H1 (cell line): ENCODE results near the gene LHB. TPM values are rescaled to one million over a fixed set of nuclear protein-coding genes. Genes with fewer than 3 reads are reported as not detected.

Experiments
- BACH1 ChIP-seq: IDR thresholded peaks from 2 replicates; pipeline ENCODE4 v1.6.1; 2012; ENCODE audit warnings: low read length, improper control_type of control experiment
- polyA plus RNA-seq, 7 experiments: library from polyadenylated mRNA; depleted of rRNA in 3 of 7; stranded (reverse) in 5 of 7; unstranded in 2 of 7; fragments of >200 nt in 5 of 7; fragments of 200-250 nt in 2 of 7; gene quantifications; 1 replicate in 5 of 7; 2 replicates in 1 of 7; 4 replicates in 1 of 7; pipeline versions ENCODE4 v1.2.1 to v1.2.3, GENCODE V29; 2011 to 2013; ENCODE audit warnings: missing spikeins in 2 of 7, mixed read lengths in 2 of 7
- total RNA-seq: library from RNA; stranded (reverse); fragmentation: NEBNext Ultra II Directional; extraction: Animal tissue kit (Norgen Biotek cat#: 25700); gene quantifications from 2 replicates; pipeline ENCODE4 v1.2.1, GENCODE V29; 2021

The LHB gene
- total and polyA plus RNA-seq, 2 of the 8 experiments (the other 6 are each of a cell fraction or from before 2014, with no cell fraction given), result 0.53 TPM; not detected in 1

- no peak for TF ChIP-seq BACH1
Measured at GRCh38 chr19:49017666-49018351, 918 bp upstream of the LHB start (continued).
